GM19467 (cell line): ENCODE results near the gene ANKMY1.

Source experiments
- ATAC-seq: cut with Tn5 transposase; IDR thresholded peaks from one replicate; pipeline ENCODE4 v1.9.1; 2021; ENCODE audit warnings: mild to moderate bottlenecking, moderate library complexity; ENCODE audit not compliant: unreplicated experiment

The ANKMY1 gene

GRCh38 chr2:240451791-240452461 is 105.9 kb downstream of the ANKMY1 start:
- ATAC-seq: no peak

- ATAC-seq: no peak
Measured at GRCh38 chr2:240451108-240451611, 106.6 kb downstream of the ANKMY1 start.

- no peak for ATAC-seq
Measured at GRCh38 chr2:240450532-240451107, 107.2 kb downstream of the ANKMY1 start.

- no peak for ATAC-seq
Measured at GRCh38 chr2:240449764-240450531, 107.8 kb downstream of the ANKMY1 start.

- no peak for ATAC-seq
Measured at GRCh38 chr2:240448387-240449274, 109.2 kb downstream of the ANKMY1 start.

GRCh38 chr2:240447934-240448333 is 109.9 kb downstream of the ANKMY1 start:
- ATAC-seq: no peak

GRCh38 chr2:240447331-240447730 is 110.5 kb downstream of the ANKMY1 start:
- no peak for ATAC-seq

GRCh38 chr2:240446664-240447175 is 111.1 kb downstream of the ANKMY1 start:
- no peak for ATAC-seq

- ATAC-seq: no peak
Measured at GRCh38 chr2:240445961-240446663, 111.7 kb downstream of the ANKMY1 start.

- ATAC-seq: no peak
Measured at GRCh38 chr2:240444464-240444863, 113.3 kb downstream of the ANKMY1 start.

- no peak for ATAC-seq
Measured at GRCh38 chr2:240443891-240444301, 113.9 kb downstream of the ANKMY1 start.

GRCh38 chr2:240442891-240443715 is 114.7 kb downstream of the ANKMY1 start:
- no peak for ATAC-seq

- no peak for ATAC-seq
Measured at GRCh38 chr2:240441993-240442411, 115.8 kb downstream of the ANKMY1 start.

- ATAC-seq: no peak
Measured at GRCh38 chr2:240441326-240441992, 116.3 kb downstream of the ANKMY1 start.

- ATAC-seq: no peak
Measured at GRCh38 chr2:240440704-240441320, 117.0 kb downstream of the ANKMY1 start.

GRCh38 chr2:240440251-240440650 is 117.5 kb downstream of the ANKMY1 start:
- ATAC-seq: no peak

GRCh38 chr2:240439698-240440151 is 118.1 kb downstream of the ANKMY1 start:
- no peak for ATAC-seq
